Skin epidermis (tissue), 12 donors: ENCODE measurements around the gene PTAR1.

Experiments
- H3K27ac ChIP-seq, 21 experiments: fragments of 200-600 bp; sonication (generic) in 11 of 21; one replicate each; pipeline ENCODE4 v1.5.0; 2020; ENCODE audit warnings: mild to moderate bottlenecking in 3 of 21, inconsistent platforms in 2 of 21, moderate library complexity in 2 of 21
- H3K4me3 ChIP-seq, 7 experiments: fragments of 200-600 bp; sonication (generic) in 2 of 7; one replicate each; pipeline ENCODE4 v1.5.0; 2020; ENCODE audit warnings: inconsistent platforms in 2 of 7, mild to moderate bottlenecking in 2 of 7, moderate library complexity in 1 of 7

PTAR1 gene

GRCh38 chr9:69677931-69678330, 81.9 kb downstream of the PTAR1 start:
- H3K4me3 ChIP-seq: no peak overlapping the region

GRCh38 chr9:69675563-69675962, 84.2 kb downstream of the PTAR1 start:
- Histone ChIP-seq H3K4me3 (no peak overlapping the region), H3K27ac (peak overlapping the region in 1 of 21 experiments; percentile 24)

More at GRCh38 chr9:69677931-69678330, 81.9 kb downstream of the PTAR1 start:
- H3K27ac ChIP-seq: no peak overlapping the region

- peak overlapping the region in 1 of 21 experiments; percentile 43 for H3K27ac ChIP-seq
- no peak overlapping the region for H3K4me3 ChIP-seq
Observed at GRCh38 chr9:69674716-69675438, 84.9 kb downstream of the PTAR1 start.

GRCh38 chr9:69674112-69674685, 85.6 kb downstream of the PTAR1 start:
- peak overlapping the region in 1 of 21 experiments; percentile 43 for H3K27ac ChIP-seq
- H3K4me3 ChIP-seq: no peak overlapping the region

- peak overlapping the region; percentile 47 to 78 (median 70) for H3K4me3 ChIP-seq
- peak overlapping the region in 15 of 21 experiments; percentile 17 to 82 (median 59) for H3K27ac ChIP-seq
Observed at GRCh38 chr9:69673311-69673640, 86.5 kb downstream of the PTAR1 start.

- peak overlapping the region in 19 of 21 experiments; percentile 2 to 82 (median 48) for H3K27ac ChIP-seq
- H3K4me3 ChIP-seq: peak overlapping the region; percentile 47 to 78 (median 70)
Observed at GRCh38 chr9:69672596-69673310, 87.1 kb downstream of the PTAR1 start.

- peak within 1 kb of the TSS in 19 of 21 experiments; percentile 2 to 82 (median 65) for H3K27ac ChIP-seq
Observed at GRCh38 chr9:69671879-69672595, 87.8 kb downstream of the PTAR1 start, which contains the start of gene APBA1. Gene APBA1, minus strand, starts transcription at chr9:69672371.

GRCh38 chr9:69671311-69671878, 88.4 kb downstream of the PTAR1 start:
- Histone ChIP-seq H3K4me3 (peak overlapping the region; percentile 47 to 78 (median 70)), H3K27ac (peak overlapping the region in 11 of 21 experiments; percentile 2 to 79 (median 63))

More at GRCh38 chr9:69671879-69672595, 87.8 kb downstream of the PTAR1 start, which contains the start of gene APBA1:
- peak within 1 kb of the TSS; percentile 47 to 78 (median 70) for H3K4me3 ChIP-seq

GRCh38 chr9:69667306-69667705, 92.5 kb downstream of the PTAR1 start:
- H3K4me3 ChIP-seq: no peak overlapping the region
- H3K27ac ChIP-seq: no peak overlapping the region

- Histone ChIP-seq H3K27ac (no peak overlapping the region), H3K4me3 (no peak overlapping the region)
Observed at GRCh38 chr9:69660304-69660703, 99.5 kb downstream of the PTAR1 start.
